Spleen (tissue), 7 donors: ENCODE data around the gene MPZL1.

Experiments used
- POLR2A ChIP-seq, 3 donors: fragments of 450-650 bp; IDR thresholded peaks; one replicate each; pipeline ENCODE4 v1.5.1; 2017; ENCODE audit warnings: antibody characterized with exemption in 3 of 3, mild to moderate bottlenecking in 1 of 3
- POLR2AphosphoS5 ChIP-seq, 3 donors: sonication (generic); formaldehyde crosslinking; IDR thresholded peaks; one replicate each; pipeline ENCODE4 v1.5.1; 2017; ENCODE audit warnings: antibody characterized with exemption in 3 of 3
- TF ChIP-seq, protein P1 (sequence below), 11 experiments: fragments of 200-600 bp in 7 of 11; fragments of 450-650 bp in 4 of 11; sonication (generic) in 4 of 11; IDR thresholded peaks in 8 of 11; conservative IDR thresholded peaks in 3 of 11; 1 replicate in 7 of 11; 2 replicates in 4 of 11; pipeline versions ENCODE4 v1.4.0 to v1.8.0; 2016 to 2021; ENCODE audit warnings: antibody characterized with exemption in 11 of 11, inconsistent platforms in 4 of 11, mild to moderate bottlenecking in 1 of 11
- donor health status: DM: no; HTN: no; CAD: no; lungs with moderate emphysema.
- donor health status: DM: no; HTN: no; CAD: no.
- donor health status: DM: no; HTN: no; CAD: no.

DNA sequence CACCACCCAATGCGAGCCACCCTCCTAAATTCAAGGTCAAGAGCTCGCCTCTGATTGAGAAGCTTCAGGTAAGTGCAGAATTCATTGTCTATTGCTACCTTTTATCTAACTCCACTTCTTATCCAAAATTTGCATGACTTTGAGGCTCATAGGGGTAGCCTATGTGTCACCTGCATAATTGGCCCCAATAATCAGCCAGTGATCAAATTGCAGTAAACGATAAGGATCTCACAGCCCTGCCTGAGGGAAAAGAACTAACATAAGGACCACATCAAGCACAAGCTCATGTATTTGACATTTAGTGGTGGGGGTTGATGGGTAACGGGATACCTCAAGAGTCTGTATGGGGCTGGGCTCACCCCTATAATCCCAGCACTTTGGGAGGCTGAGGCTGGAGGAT, 31.7 kb upstream of the MPZL1 start:
- TF ChIP-seq, protein P1, sequence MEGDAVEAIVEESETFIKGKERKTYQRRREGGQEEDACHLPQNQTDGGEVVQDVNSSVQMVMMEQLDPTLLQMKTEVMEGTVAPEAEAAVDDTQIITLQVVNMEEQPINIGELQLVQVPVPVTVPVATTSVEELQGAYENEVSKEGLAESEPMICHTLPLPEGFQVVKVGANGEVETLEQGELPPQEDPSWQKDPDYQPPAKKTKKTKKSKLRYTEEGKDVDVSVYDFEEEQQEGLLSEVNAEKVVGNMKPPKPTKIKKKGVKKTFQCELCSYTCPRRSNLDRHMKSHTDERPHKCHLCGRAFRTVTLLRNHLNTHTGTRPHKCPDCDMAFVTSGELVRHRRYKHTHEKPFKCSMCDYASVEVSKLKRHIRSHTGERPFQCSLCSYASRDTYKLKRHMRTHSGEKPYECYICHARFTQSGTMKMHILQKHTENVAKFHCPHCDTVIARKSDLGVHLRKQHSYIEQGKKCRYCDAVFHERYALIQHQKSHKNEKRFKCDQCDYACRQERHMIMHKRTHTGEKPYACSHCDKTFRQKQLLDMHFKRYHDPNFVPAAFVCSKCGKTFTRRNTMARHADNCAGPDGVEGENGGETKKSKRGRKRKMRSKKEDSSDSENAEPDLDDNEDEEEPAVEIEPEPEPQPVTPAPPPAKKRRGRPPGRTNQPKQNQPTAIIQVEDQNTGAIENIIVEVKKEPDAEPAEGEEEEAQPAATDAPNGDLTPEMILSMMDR (IDR thresholded peaks at IDR 0.05 in 8 of 11, conservative IDR thresholded peaks at IDR 0.05 in 3 of 11) = no peak
- no peak for TF ChIP-seq POLR2A (IDR thresholded peaks at IDR 0.05)
- TF ChIP-seq POLR2AphosphoS5 (IDR thresholded peaks at IDR 0.05) = no peak
